HG02642 (cell line): ENCODE measurements around the gene DENND4C.
A peak's percentile ranks its signal among the peaks of the same experiment; 100 is the strongest.
"Not testable (repeated sequence)": the region's sequence is repeated elsewhere in the genome, so short reads cannot be mapped to it uniquely, and the experiment has no call there.

Source experiments
- ATAC-seq: cut with Tn5 transposase; IDR thresholded peaks from one replicate; pipeline ENCODE4 v1.9.1; 2021; ENCODE audit warnings: mild to moderate bottlenecking; ENCODE audit not compliant: unreplicated experiment, poor library complexity

DENND4C gene

GRCh38 chr9:19342947-19343346, 112.5 kb downstream of the DENND4C start:
- ATAC-seq: no peak

- ATAC-seq: no peak
Observed at GRCh38 chr9:19358701-19359100, 128.2 kb downstream of the DENND4C start.

GRCh38 chr9:19369107-19369506, 138.6 kb downstream of the DENND4C start:
- ATAC-seq: no peak

GRCh38 chr9:19371942-19372341, 141.4 kb downstream of the DENND4C start:
- ATAC-seq: no peak

- ATAC-seq: no peak
Observed at GRCh38 chr9:19372567-19372966, 142.1 kb downstream of the DENND4C start.

- no peak for ATAC-seq
Observed at GRCh38 chr9:19373527-19373926, 143.0 kb downstream of the DENND4C start.

- no peak for ATAC-seq
Observed at GRCh38 chr9:19375538-19375937, 145.0 kb downstream of the DENND4C start.

GRCh38 chr9:19376931-19377330, 146.4 kb downstream of the DENND4C start:
- ATAC-seq: no peak

GRCh38 chr9:19378164-19378563, 147.7 kb downstream of the DENND4C start:
- ATAC-seq: no peak

- ATAC-seq: no peak
Observed at GRCh38 chr9:19378647-19379046, 148.2 kb downstream of the DENND4C start.

GRCh38 chr9:19379283-19379682, 148.8 kb downstream of the DENND4C start:
- ATAC-seq: no peak

GRCh38 chr9:19379697-19380046, 149.2 kb downstream of the DENND4C start:
- ATAC-seq: peak; percentile 43

GRCh38 chr9:19380826-19381075, 150.3 kb downstream of the DENND4C start:
- no peak for ATAC-seq

- no peak for ATAC-seq
Observed at GRCh38 chr9:19381656-19382055, 151.2 kb downstream of the DENND4C start.

- not testable (repeated sequence) for ATAC-seq
Observed at GRCh38 chr9:19385212-19385611, 154.7 kb downstream of the DENND4C start.

GRCh38 chr9:19385786-19386501, 155.5 kb downstream of the DENND4C start:
- no peak for ATAC-seq

- no peak for ATAC-seq
Observed at GRCh38 chr9:19386502-19387044, 156.1 kb downstream of the DENND4C start.

GRCh38 chr9:19387317-19387716, 156.8 kb downstream of the DENND4C start:
- ATAC-seq: no peak

- ATAC-seq: not testable (repeated sequence)
Observed at GRCh38 chr9:19389539-19389938, 159.0 kb downstream of the DENND4C start.

- no peak for ATAC-seq
Observed at GRCh38 chr9:19397845-19398244, 167.4 kb downstream of the DENND4C start.

GRCh38 chr9:19403231-19403630, 172.7 kb downstream of the DENND4C start:
- ATAC-seq: not testable (repeated sequence)

GRCh38 chr9:19404283-19405075, 174.0 kb downstream of the DENND4C start:
- no peak for ATAC-seq
